ENCODE results near the gene DYNLRB1.

Gene DYNLRB1

GRCh38 chr20:34532756-34533155, 16.5 kb downstream of the DYNLRB1 start:
- in situ Hi-C loops (cut with HindIII; ENCODE audit: low sequenced_read_pairs) = loop anchor here (10.0 kb wide), 1 partner anchor 348 kb away; no protein-coding TSS in a partner anchor

GRCh38 chr20:34534391-34535165, 18.4 kb downstream of the DYNLRB1 start:
- in situ Hi-C loops (cut with HindIII; ENCODE audit: low sequenced_read_pairs) = loop anchor here (10.0 kb wide), 1 partner anchor 350 kb away; no protein-coding TSS in a partner anchor

GRCh38 chr20:34535301-34535840, 19.1 kb downstream of the DYNLRB1 start:
- in situ Hi-C loops (cut with HindIII; ENCODE audit: low sequenced_read_pairs) = loop anchor here (10.0 kb wide), 1 partner anchor 351 kb away; no protein-coding TSS in a partner anchor

GRCh38 chr20:34535857-34536256, 19.6 kb downstream of the DYNLRB1 start:
- in situ Hi-C loops (cut with HindIII; ENCODE audit: low sequenced_read_pairs) = loop anchor here (10.0 kb wide), 1 partner anchor 351 kb away; no protein-coding TSS in a partner anchor

- in situ Hi-C loops (cut with HindIII; ENCODE audit: low sequenced_read_pairs) = loop anchor here (10.0 kb wide), 1 partner anchor 352 kb away; no protein-coding TSS in a partner anchor
Observed at GRCh38 chr20:34536798-34537394, 20.7 kb downstream of the DYNLRB1 start.

- in situ Hi-C loops (cut with HindIII; ENCODE audit: low sequenced_read_pairs) = loop anchor here (10.0 kb wide), 1 partner anchor 353 kb away; no protein-coding TSS in a partner anchor
Observed at GRCh38 chr20:34537651-34538050, 21.4 kb downstream of the DYNLRB1 start.

GRCh38 chr20:34538671-34539123, 22.5 kb downstream of the DYNLRB1 start:
- in situ Hi-C loops (cut with HindIII; ENCODE audit: low sequenced_read_pairs) = loop anchor here (10.0 kb wide), 1 partner anchor 354 kb away; no protein-coding TSS in a partner anchor

- in situ Hi-C loops (cut with HindIII; ENCODE audit: low sequenced_read_pairs) = loop anchor here (10.0 kb wide), 1 partner anchor 355 kb away; no protein-coding TSS in a partner anchor
Observed at GRCh38 chr20:34539756-34540155, 23.5 kb downstream of the DYNLRB1 start.

- in situ Hi-C loops (cut with HindIII; ENCODE audit: low sequenced_read_pairs) = no loop called here
Observed at GRCh38 chr20:34540596-34541263, 24.5 kb downstream of the DYNLRB1 start.

GRCh38 chr20:34541264-34541901, 25.2 kb downstream of the DYNLRB1 start:
- in situ Hi-C loops (cut with HindIII; ENCODE audit: low sequenced_read_pairs) = no loop called here

- in situ Hi-C loops (cut with HindIII; ENCODE audit: low sequenced_read_pairs) = no loop called here
Observed at GRCh38 chr20:34541917-34542316, 25.7 kb downstream of the DYNLRB1 start.

- in situ Hi-C loops (cut with HindIII; ENCODE audit: low sequenced_read_pairs) = no loop called here
Observed at GRCh38 chr20:34542439-34542838, 26.2 kb downstream of the DYNLRB1 start.

GRCh38 chr20:34543463-34544056, 27.3 kb downstream of the DYNLRB1 start:
- in situ Hi-C loops (cut with HindIII; ENCODE audit: low sequenced_read_pairs) = no loop called here

- in situ Hi-C loops (cut with HindIII; ENCODE audit: low sequenced_read_pairs) = no loop called here
Observed at GRCh38 chr20:34544109-34544796, 28.0 kb downstream of the DYNLRB1 start.

GRCh38 chr20:34546751-34547181, 30.5 kb downstream of the DYNLRB1 start:
- in situ Hi-C loops (cut with HindIII; ENCODE audit: low sequenced_read_pairs) = no loop called here

- in situ Hi-C loops (cut with HindIII; ENCODE audit: low sequenced_read_pairs) = no loop called here
Observed at GRCh38 chr20:34547844-34548613, 31.8 kb downstream of the DYNLRB1 start.

- in situ Hi-C loops (cut with HindIII; ENCODE audit: low sequenced_read_pairs) = no loop called here
Observed at GRCh38 chr20:34549291-34549928, 33.2 kb downstream of the DYNLRB1 start.

- in situ Hi-C loops (cut with HindIII; ENCODE audit: low sequenced_read_pairs) = no loop called here
Observed at GRCh38 chr20:34549929-34550305, 33.7 kb downstream of the DYNLRB1 start.

Data from DLD1 (cell line).